Panc1 (cell line): Measurements from ENCODE around the gene CDH5. TPM values are rescaled to one million over a fixed set of nuclear protein-coding genes. Genes with fewer than 3 reads are reported as not detected.

ENCODE experiments used
- ATAC-seq: fragments of 200-7000 bp; cut with Tn5 transposase; 2 replicates; pipeline ENCODE4 v1.9.1; 2020; ENCODE audit warnings: mild to moderate bottlenecking, moderate library complexity
- BruUV-seq: library from RNA; stranded (reverse); fragments of 400-500 nt; replicated peaks from 2 replicates; lab custom pipeline; 2021; lab: Mats Ljungman, UMichigan
- CTCF ChIA-PET: fragments of 300-600 bp; sonication (Branson Sonifier 250); formaldehyde crosslinking; loops from one replicate; lab custom pipeline; 2022; ENCODE audit warnings: antibody characterized with exemption; lab: Charles Lee
- POLR2A ChIA-PET: fragments of 300-600 bp; sonication (Branson Sonifier 250); formaldehyde crosslinking; loops from one replicate; lab custom pipeline; 2022; ENCODE audit warnings: antibody characterized with exemption; lab: Charles Lee
- DNase-seq: peaks from one replicate; pipeline ENCODE4 v3.0.0-alpha.2; 2010; ENCODE audit warnings: low read depth, low spot score
- H3K27ac ChIP-seq: 2 replicates; pipeline ENCODE4 v1.5.1; 2011; ENCODE audit warnings: mild to moderate bottlenecking, low read length, inconsistent platforms
- H3K27me3 ChIP-seq: fragments of 200-500 bp; sonication (Bioruptor generic); 2 replicates; pipeline ENCODE4 v1.6.0; 2014; ENCODE audit warnings: low read length, inconsistent platforms; ENCODE audit not compliant: control insufficient read depth, insufficient read depth
- H3K36me3 ChIP-seq: fragments of 200-500 bp; sonication (Bioruptor generic); 2 replicates; pipeline ENCODE4 v1.5.1; 2014; ENCODE audit warnings: inconsistent platforms, mild to moderate bottlenecking, low read length, moderate library complexity; ENCODE audit not compliant: control insufficient read depth, insufficient read depth
- H3K4me1 ChIP-seq: 2 replicates; pipeline ENCODE4 v1.5.1; 2011; ENCODE audit warnings: inconsistent platforms, mild to moderate bottlenecking, low read length, moderate library complexity; ENCODE audit not compliant: control insufficient read depth, insufficient read depth
- H3K4me3 ChIP-seq, 2 experiments: 2 replicates each; pipeline ENCODE4 v1.5.1; 2011 to 2012; ENCODE audit warnings: low read depth in 2 of 2, low read length in 2 of 2, mild to moderate bottlenecking in 2 of 2, inconsistent platforms in 1 of 2, moderate library complexity in 1 of 2
- H3K9me3 ChIP-seq: fragments of 200-500 bp; sonication (Bioruptor generic); 2 replicates; pipeline ENCODE4 v1.5.1; 2014; ENCODE audit warnings: low read depth, mild to moderate bottlenecking, inconsistent platforms, low read length, moderate library complexity; ENCODE audit not compliant: control insufficient read depth, insufficient read depth
- CTCF ChIP-seq: fragments of 450-650 bp; IDR thresholded peaks from 2 replicates; pipeline ENCODE4 v1.5.1; 2017; ENCODE audit warnings: mild to moderate bottlenecking
- POLR2AphosphoS5 ChIP-seq: IDR thresholded peaks from 2 replicates; pipeline ENCODE4 v1.6.1; 2012; ENCODE audit warnings: mild to moderate bottlenecking, low read depth, low read length, moderate library complexity
- SIN3A ChIP-seq: IDR thresholded peaks from 2 replicates; pipeline ENCODE4 v1.6.1; 2012; ENCODE audit warnings: low read depth, mild to moderate bottlenecking, low read length, moderate library complexity, borderline replicate concordance; ENCODE audit not compliant: insufficient read depth
- TCF7L2 ChIP-seq: IDR thresholded peaks from 2 replicates; pipeline ENCODE4 v1.6.1; 2011; ENCODE audit warnings: mild to moderate bottlenecking, low read depth, low read length, inconsistent platforms
- in situ Hi-C: cut with HindIII; loops from 2 replicates; pipeline ENCODE4 v1.10.0; 2016; ENCODE audit warnings: low sequenced_read_pairs, low pct_unique_long_range_greater_than_20kb
- intact Hi-C: fragments of 100-400 bp; cut with micrococcal nuclease; formaldehyde crosslinking; loops from one replicate; pipeline ENCODE4 v1.10.0; 2022; ENCODE audit not compliant: unreplicated experiment
- total RNA-seq: library from RNA; stranded (reverse); gene quantifications from one replicate; pipeline ENCODE4 v1.2.1, GENCODE V29; 2021; ENCODE audit not compliant: unreplicated experiment
- TF ChIP-seq, protein P1 (sequence below), 2 experiments: IDR thresholded peaks; 2 replicates each; pipeline ENCODE4 v1.6.1; 2011 to 2012; ENCODE audit warnings: low read depth in 2 of 2, control low read depth in 1 of 2, low read length in 1 of 2, mild to moderate bottlenecking in 1 of 2, moderate library complexity in 1 of 2; ENCODE audit not compliant: insufficient read depth in 1 of 2

Gene CDH5
- total RNA-seq, 1 experiment from 2014 or later, result 0.18 TPM

DNA sequence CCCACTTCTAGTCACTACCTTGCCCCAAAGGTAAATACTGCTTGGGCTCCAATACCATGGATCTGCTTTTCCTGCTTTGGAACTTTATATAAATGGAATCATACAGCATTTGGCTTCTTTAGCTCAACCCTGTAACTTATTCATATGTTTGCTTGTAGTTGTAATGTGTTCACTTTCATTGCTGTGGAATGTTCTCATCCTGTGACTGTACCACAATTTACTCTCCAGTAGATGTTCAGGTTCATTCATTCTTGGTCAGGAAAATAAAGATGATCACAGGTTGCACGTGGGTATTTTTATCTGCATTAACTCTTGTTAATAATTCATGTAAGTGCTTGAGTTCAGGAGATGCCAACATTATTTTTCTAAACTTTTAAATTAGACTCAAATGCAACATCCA lies 53.9 kb downstream of the CDH5 start:
- in situ Hi-C loops, result no loop called here
- CTCF ChIA-PET, result no interaction called here

DNA sequence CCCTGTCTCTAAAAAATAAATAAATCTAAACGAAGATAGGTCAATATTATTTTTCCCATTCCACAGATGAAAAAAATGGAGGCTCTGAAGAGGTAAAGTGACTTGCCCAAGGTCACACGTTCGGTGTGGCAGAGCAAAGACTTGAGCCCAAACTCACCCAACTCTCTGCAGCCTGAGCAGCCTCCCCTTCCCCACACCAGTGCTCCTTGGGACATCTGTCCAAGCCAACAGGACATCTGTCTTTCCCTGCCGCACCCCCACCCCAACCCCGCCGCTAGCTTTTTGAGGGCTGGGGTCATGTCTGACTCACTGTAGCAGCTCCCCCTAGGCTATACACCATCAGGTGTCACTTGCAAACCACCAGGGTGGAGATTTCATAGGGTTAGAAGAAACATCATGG lies 55.4 kb downstream of the CDH5 start:
- in situ Hi-C loops, result no loop called here
- POLR2A ChIA-PET, result no interaction called here

More for the DNA sequence above, 53.9 kb downstream of the CDH5 start:
- H3K4me3 ChIP-seq, result no peak overlapping the region
- DNase-seq, result no peak
- no peaks in the 10 kb centered on the region for H3K27me3 ChIP-seq
- no peaks in the 10 kb centered on the region for H3K36me3 ChIP-seq
- H3K27ac ChIP-seq, result no peak overlapping the region
- no peaks in the 10 kb centered on the region for H3K4me1 ChIP-seq
- POLR2A ChIA-PET, result no interaction called here
- no peak for ATAC-seq
- H3K9me3 ChIP-seq, result no peaks in the 10 kb centered on the region
- TF ChIP-seq SIN3A, result no peak
- no peak for TF ChIP-seq POLR2AphosphoS5
- TF ChIP-seq, protein P1, sequence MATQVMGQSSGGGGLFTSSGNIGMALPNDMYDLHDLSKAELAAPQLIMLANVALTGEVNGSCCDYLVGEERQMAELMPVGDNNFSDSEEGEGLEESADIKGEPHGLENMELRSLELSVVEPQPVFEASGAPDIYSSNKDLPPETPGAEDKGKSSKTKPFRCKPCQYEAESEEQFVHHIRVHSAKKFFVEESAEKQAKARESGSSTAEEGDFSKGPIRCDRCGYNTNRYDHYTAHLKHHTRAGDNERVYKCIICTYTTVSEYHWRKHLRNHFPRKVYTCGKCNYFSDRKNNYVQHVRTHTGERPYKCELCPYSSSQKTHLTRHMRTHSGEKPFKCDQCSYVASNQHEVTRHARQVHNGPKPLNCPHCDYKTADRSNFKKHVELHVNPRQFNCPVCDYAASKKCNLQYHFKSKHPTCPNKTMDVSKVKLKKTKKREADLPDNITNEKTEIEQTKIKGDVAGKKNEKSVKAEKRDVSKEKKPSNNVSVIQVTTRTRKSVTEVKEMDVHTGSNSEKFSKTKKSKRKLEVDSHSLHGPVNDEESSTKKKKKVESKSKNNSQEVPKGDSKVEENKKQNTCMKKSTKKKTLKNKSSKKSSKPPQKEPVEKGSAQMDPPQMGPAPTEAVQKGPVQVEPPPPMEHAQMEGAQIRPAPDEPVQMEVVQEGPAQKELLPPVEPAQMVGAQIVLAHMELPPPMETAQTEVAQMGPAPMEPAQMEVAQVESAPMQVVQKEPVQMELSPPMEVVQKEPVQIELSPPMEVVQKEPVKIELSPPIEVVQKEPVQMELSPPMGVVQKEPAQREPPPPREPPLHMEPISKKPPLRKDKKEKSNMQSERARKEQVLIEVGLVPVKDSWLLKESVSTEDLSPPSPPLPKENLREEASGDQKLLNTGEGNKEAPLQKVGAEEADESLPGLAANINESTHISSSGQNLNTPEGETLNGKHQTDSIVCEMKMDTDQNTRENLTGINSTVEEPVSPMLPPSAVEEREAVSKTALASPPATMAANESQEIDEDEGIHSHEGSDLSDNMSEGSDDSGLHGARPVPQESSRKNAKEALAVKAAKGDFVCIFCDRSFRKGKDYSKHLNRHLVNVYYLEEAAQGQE (IDR thresholded peaks at IDR 0.05; ENCODE audit: insufficient read depth in 1 of 2, low read depth in 2 of 2, low read length in 1 of 2), result no peak
- no peak for TF ChIP-seq CTCF
- TF ChIP-seq TCF7L2, result no peak
- BruUV-seq, result no TSS peak
- intact Hi-C loops, result no loop called here

More for the DNA sequence above, 55.4 kb downstream of the CDH5 start:
- Histone ChIP-seq H3K27me3 (peaks cover 4% of the 10 kb centered on the region; the same call in 1 of the 2 replicates), H3K4me1 (no peaks in the 10 kb centered on the region), H3K27ac (no peak overlapping the region), H3K9me3 (no peaks in the 10 kb centered on the region), H3K4me3 (no peak overlapping the region), H3K36me3 (no peaks in the 10 kb centered on the region)
- no TSS peak for BruUV-seq
- ATAC-seq (no peak), DNase-seq (no peak)
- CTCF ChIA-PET, result no interaction called here
- TF ChIP-seq SIN3A, result no peak
- TF ChIP-seq CTCF, result no peak
- intact Hi-C loops, result no loop called here
